ENCODE measurements around the gene PDE6G. TPM values are rescaled to one million over a fixed set of nuclear protein-coding genes. Genes with fewer than 3 reads are reported as not detected.

PDE6G gene
- 0.94 TPM in 1 of 2 replicates, not detected in the other for total RNA-seq (2014; rRNA removed; shearing (Covaris generic))

GRCh38 chr17:81656118-81656743 lies at the start of gene PDE6G:
PDE6G (minus strand) TSS chr17:81656542; CDS start chr17:81653305, 3,237 bp downstream.
- no peak for DNase-seq (ENCODE audit: low read depth)

GRCh38 chr17:81705518-81706231 lies 49.3 kb upstream of the PDE6G start:
- DNase-seq (ENCODE audit: low read depth), result no peak

DNA sequence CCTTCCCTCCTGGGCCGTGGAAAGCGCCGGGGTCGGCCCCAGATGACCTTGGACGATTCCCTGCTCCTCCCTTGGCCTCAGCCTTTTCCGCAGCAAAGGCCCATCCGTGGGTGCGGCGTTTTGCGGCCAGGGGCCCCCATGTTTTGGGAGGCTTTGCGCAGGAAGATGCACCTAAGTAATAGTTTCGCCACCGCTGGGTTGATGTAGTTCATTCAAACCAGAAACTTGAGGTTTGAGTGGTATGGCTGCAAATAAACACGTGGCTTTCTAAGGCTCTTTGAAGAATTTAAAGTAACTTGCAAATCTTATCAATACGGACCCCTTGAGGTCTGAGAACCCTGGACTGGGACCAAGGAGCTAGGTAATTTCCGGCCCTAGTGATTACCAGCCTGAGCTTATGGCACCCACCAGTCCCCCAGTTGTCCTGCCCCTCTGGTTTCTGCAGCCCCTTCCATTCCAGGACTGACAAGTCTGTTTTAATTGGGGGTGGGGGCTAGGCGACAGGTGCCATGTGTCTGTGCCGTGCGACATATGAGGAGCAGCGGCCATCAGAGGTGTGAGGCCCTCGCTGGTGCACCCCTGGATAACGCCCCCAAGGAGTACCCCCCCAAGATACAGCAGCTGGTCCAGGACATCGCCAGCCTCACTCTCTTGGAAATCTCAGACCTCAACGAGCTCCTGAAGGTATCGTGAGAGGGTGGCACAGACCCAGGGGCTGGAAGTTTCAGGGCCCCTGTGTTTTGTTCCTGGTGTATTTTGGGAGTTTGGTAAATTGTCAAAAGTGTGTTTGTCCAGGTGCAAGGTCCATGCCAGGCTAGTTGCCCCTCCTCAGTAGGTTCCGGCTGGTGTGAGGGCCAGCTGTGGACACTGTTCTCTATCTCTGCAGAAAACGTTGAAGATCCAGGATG lies 47.7 kb upstream of the PDE6G start:
- no peak for DNase-seq (ENCODE audit: low read depth)

DNA sequence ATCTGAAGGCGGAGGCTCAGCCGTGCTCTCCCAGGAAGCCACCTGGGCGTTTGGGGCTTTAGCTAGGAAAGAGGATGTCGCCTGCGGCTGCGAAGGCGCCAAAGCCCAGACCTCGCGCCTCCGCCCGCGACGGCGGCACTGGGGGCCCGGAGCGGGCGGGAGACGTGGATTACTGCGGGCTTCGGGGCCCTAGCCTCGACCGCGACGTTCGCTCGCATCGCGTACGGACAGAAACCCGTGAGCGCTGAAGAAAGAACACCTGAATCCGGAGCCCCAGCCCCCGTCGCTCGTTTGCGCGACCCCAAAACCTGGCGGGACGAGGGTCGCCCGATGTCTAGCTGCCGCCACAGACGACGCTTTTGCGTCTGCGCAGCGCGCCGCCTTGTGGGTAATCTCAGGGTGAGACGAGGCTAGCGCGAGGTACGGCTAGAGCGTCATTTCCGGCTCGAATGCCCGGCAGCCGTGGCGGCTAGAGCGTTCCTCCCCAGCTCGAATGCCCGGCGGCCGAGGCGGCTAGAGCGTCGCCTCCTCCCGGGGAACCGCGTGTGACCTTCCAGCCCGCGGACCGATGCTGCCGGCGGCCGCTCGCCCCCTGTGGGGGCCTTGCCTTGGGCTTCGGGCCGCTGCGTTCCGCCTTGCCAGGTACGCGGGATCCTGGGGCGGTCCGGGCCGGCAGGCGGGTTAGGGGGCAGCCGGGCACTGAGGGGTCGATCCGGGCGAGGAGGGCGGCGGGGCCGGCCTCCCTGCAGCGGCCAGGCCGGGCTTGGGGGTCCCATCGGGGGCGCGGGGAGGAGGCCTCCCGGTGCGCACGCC lies 46.8 kb upstream of the PDE6G start, which contains the start of gene MRPL12:
MRPL12 (plus strand) TSS at position 434 of the 813 bp plus-strand sequence; CDS start at position 569, 135 bp downstream.
- DNase-seq (ENCODE audit: low read depth), result peak; percentile 91

GRCh38 chr17:81701288-81702071 lies 45.1 kb upstream of the PDE6G start:
- no peak for DNase-seq (ENCODE audit: low read depth)

GRCh38 chr17:81700353-81701287 lies 44.3 kb upstream of the PDE6G start:
- DNase-seq (ENCODE audit: low read depth), result no peak

DNA sequence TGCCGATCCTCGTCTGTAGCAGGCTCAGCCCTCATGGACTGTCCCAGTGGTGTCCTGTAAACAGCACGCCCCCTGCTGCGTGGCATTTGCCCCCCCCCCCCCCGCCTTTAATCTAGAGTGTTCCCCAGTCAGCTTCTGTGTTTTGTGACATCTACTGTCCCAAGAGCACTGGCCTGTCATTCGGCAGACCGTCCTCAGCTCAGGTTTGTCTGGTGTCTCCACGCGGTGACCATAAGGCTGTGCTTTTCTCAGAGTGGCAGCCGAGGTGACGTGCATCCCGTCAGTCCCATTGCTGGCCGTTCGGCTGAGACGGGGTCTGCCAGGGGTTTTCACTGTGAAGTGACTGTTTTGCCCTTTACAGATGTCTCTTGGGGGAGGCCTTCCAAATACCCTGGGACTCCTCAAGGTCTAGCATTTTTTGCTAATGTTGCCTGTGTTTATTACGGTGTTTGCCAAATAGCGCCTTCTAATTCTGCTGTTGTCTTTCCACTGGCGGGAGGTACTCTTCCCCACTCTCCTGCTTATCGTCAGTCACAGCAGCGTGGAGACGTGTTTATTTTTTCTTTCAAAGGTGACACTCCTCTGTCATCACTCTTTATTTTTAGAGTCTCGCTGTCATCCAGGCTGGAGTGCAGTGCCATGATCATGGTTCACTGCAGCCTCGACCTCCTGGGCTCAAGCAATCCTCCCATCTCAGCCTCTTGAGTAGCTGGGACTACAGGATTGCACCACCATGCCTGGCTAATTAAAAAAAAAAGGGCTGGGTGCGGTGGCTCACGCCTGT lies 41.1 kb upstream of the PDE6G start:
- no peak for DNase-seq (ENCODE audit: low read depth)

GRCh38 chr17:81696218-81696941 lies 40.0 kb upstream of the PDE6G start:
- DNase-seq (ENCODE audit: low read depth), result no peak

GRCh38 chr17:81695801-81696200 lies 39.5 kb upstream of the PDE6G start:
- no peak for DNase-seq (ENCODE audit: low read depth)

DNA sequence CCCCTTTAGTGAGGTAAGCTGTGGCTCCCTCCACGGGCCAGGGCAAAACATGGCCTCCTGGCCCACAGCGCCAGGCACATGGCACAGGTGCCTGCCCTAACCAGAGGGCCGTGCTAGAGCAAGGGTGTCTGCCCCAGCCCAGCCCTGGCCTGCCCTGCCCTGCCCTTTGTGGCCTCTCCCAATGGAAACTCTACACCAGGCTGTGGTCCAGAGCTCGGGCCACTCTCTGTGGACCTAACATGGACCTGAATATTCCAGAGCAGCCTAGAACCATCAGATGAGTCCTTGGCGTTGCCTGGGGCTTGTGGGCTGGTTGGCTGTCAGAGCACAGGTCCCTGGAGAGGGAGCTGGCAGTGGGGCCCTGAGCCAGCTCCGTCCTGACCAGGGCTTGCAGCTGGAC lies 38.9 kb upstream of the PDE6G start:
- DNase-seq (ENCODE audit: low read depth), result no peak

DNA sequence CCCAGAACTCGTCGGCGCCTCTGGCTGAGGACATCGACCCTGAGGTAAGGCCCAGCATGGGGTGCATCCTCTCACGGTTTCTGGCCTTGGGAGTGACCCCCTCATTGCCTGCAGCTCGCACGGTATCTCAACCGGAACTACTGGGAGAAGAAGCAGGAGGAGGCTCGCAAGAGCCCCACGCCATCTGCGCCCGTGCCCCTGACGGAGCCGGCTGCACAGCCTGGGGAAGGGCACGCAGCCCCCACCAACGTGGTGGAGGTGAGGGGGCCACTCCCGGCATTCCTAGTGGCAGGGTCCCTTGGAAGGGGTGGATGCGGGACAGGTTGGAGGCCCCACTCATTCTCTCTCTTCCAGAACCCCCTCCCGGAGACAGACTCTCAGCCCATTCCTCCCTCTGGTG lies 38.5 kb upstream of the PDE6G start:
- DNase-seq (ENCODE audit: low read depth), result no peak

DNA sequence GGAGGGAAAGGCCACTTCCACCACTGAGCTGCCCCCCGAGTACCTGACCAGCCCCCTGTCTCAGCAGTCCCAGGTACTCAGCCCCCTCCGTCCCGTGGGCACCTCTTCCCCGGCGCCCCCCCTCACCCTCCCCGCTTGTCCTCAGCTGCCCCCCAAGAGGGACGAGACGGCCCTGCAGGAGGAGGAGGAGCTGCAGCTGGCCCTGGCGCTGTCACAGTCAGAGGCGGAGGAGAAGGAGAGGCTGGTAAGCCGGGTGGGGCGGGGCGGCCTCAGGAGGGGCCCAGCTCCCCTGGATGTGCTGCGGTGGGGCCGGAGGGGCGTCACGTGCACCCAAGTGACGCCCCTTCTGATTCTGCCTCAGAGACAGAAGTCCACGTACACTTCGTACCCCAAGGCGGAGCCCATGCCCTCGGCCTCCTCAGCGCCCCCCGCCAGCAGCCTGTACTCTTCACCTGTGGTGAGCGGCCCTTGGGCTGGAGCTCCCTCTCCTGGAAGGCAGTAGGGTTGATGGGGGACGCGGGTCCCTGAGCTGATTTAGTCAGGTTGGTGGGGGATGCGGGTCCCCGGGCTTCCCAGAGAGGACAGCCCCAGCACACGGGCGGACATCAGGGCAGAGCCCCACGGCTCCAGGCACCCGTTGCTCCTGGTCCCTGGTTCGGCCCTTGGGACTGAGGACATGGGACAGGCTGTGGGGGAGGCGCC lies 37.3 kb upstream of the PDE6G start:
- no peak for DNase-seq (ENCODE audit: low read depth)

DNA sequence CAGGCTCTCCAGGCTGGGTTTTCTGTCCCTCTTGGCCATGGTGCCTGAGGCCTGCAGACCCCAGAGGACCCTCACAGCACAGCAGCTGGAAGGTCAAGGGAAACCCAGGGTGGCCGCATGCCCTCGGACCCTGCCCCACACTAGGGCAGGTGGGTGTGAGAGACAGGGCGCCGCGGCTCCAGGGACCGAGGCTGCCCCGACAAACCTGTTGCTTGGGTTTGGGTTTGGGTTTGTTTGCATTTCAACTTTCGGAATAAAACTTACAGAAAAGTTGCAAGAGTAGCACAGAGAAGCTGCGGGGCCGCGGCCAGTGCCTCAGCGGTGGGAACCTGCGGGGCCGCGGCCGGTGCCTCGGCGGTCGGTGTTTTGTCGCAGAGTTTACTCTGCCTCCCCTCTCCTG lies 35.3 kb upstream of the PDE6G start:
- no peak for DNase-seq (ENCODE audit: low read depth)

DNA sequence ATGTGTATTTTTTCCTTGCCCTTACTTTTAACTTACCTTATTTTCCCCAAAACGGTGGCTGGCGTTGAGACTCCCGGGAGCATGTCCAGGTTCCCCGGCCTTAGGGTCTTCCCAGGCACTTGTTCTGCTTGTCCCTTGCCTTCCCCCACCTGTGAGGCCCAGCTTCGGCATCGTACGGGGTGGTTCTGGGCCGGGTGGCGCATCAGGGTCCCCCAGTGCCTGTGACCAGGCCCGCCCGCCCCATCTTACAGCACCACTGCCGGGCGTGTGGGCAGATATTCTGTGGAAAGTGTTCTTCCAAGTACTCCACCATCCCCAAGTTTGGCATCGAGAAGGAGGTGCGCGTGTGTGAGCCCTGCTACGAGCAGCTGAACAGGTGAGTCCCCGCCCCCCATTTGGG lies 34.9 kb upstream of the PDE6G start:
- no peak for DNase-seq (ENCODE audit: low read depth)

GRCh38 chr17:81690549-81690948 lies 34.2 kb upstream of the PDE6G start:
- DNase-seq (ENCODE audit: low read depth), result no peak

GRCh38 chr17:81690066-81690465 lies 33.7 kb upstream of the PDE6G start:
- DNase-seq (ENCODE audit: low read depth), result no peak

- no peak for DNase-seq (ENCODE audit: low read depth)
Observed at GRCh38 chr17:81688616-81689015, 32.3 kb upstream of the PDE6G start.
